ENCODE results near the gene VSIG10L2. TPM values are rescaled to one million over a fixed set of nuclear protein-coding genes. Genes with fewer than 3 reads are reported as not detected.

VSIG10L2 gene
- total RNA-seq, 1 experiment from 2014 or later, result not detected

GRCh38 chr11:125925247-125925740 is 20.6 kb upstream of the VSIG10L2 start:
- intact Hi-C loops (cut with micrococcal nuclease; ENCODE audit: unreplicated experiment), result loop anchor here (10.0 kb wide), 2 partner anchors 340 to 380 kb away; partner anchors contain the start of genes DCPS, FOXRED1 and SRPRA
- Histone ChIP-seq H3K9me2 (ENCODE audit: insufficient read depth) (no peaks in the 10 kb centered on the region), H3K9me3 (ENCODE audit: insufficient read depth, low read depth) (no peaks in the 10 kb centered on the region), H3K4me3 (no peak overlapping the region), H3F3A (ENCODE audit: insufficient read depth, low read depth) (no peaks in the 10 kb centered on the region), H3K27ac (no peak overlapping the region), H3K36me3 (ENCODE audit: low read depth) (no peaks in the 10 kb centered on the region), H3K79me2 (ENCODE audit: low read depth) (no peaks in the 10 kb centered on the region), H2AFZ (no peak overlapping the region), H4K20me1 (ENCODE audit: insufficient read depth) (no peaks in the 10 kb centered on the region), H3K4me1 (replicated peaks; ENCODE audit: insufficient read depth) (no peaks in the 10 kb centered on the region), H3K4me2 (no peak overlapping the region), H3K27me3 (ENCODE audit: insufficient read depth, low read depth) (peaks cover 8% of the 10 kb centered on the region; the same call in 1 of the 2 replicates)
- no peak for DNase-seq
- ChIA-PET POLR2A (ENCODE audit: unreplicated experiment) (no interaction called here), CTCF (no interaction called here)
- BruUV-seq (replicated peaks), result no TSS peak
- TF ChIP-seq EZH2 (IDR thresholded peaks at IDR 0.05; ENCODE audit: low read depth) (no peak), CTCF (conservative IDR thresholded peaks at IDR 0.05) (no peak)

- Histone ChIP-seq H3K4me3 (no peak overlapping the region), H3K4me2 (no peak overlapping the region), H4K20me1 (ENCODE audit: insufficient read depth) (no peaks in the 10 kb centered on the region), H3K36me3 (ENCODE audit: low read depth) (no peaks in the 10 kb centered on the region), H2AFZ (no peak overlapping the region), H3K4me1 (replicated peaks; ENCODE audit: insufficient read depth) (no peaks in the 10 kb centered on the region), H3K27ac (no peak overlapping the region), H3K9me2 (ENCODE audit: insufficient read depth) (no peaks in the 10 kb centered on the region), H3K27me3 (ENCODE audit: insufficient read depth, low read depth) (peaks cover 8% of the 10 kb centered on the region; the same call in 1 of the 2 replicates), H3K79me2 (ENCODE audit: low read depth) (no peaks in the 10 kb centered on the region), H3K9me3 (ENCODE audit: insufficient read depth, low read depth) (no peaks in the 10 kb centered on the region), H3F3A (ENCODE audit: insufficient read depth, low read depth) (no peaks in the 10 kb centered on the region)
- DNase-seq, result no peak
- ChIA-PET POLR2A (ENCODE audit: unreplicated experiment) (no interaction called here), CTCF (no interaction called here)
- no peak for TF ChIP-seq CTCF (conservative IDR thresholded peaks at IDR 0.05)
- intact Hi-C loops (cut with micrococcal nuclease; ENCODE audit: unreplicated experiment), result loop anchor here (10.0 kb wide), 2 partner anchors 339 to 379 kb away; partner anchors contain the start of genes DCPS, FOXRED1 and SRPRA
- no TSS peak for BruUV-seq (replicated peaks)
Observed at GRCh38 chr11:125925804-125926203, 20.0 kb upstream of the VSIG10L2 start.

GRCh38 chr11:125926682-125927081 is 19.2 kb upstream of the VSIG10L2 start:
- no peak overlapping the region for H3K4me3 ChIP-seq
- no peak overlapping the region for H3K4me2 ChIP-seq
- no peaks in the 10 kb centered on the region for H3K9me2 ChIP-seq (ENCODE audit: insufficient read depth)
- H3K27me3 ChIP-seq (ENCODE audit: insufficient read depth, low read depth), result peaks cover 7% of the 10 kb centered on the region; the same call in 1 of the 2 replicates
- H3K79me2 ChIP-seq (ENCODE audit: low read depth), result no peaks in the 10 kb centered on the region
- H3K36me3 ChIP-seq (ENCODE audit: low read depth), result no peaks in the 10 kb centered on the region
- TF ChIP-seq EZH2 (IDR thresholded peaks at IDR 0.05; ENCODE audit: low read depth) (no peak), CTCF (conservative IDR thresholded peaks at IDR 0.05) (no peak)
- DNase-seq, result no peak
- BruUV-seq (replicated peaks), result no TSS peak
- H3F3A ChIP-seq (ENCODE audit: insufficient read depth, low read depth), result no peaks in the 10 kb centered on the region
- H3K9me3 ChIP-seq (ENCODE audit: insufficient read depth, low read depth), result no peaks in the 10 kb centered on the region
- no peaks in the 10 kb centered on the region for H3K4me1 ChIP-seq (replicated peaks; ENCODE audit: insufficient read depth)
- ChIA-PET POLR2A (ENCODE audit: unreplicated experiment) (no interaction called here), CTCF (no interaction called here)
- H3K27ac ChIP-seq, result no peak overlapping the region
- H2AFZ ChIP-seq, result no peak overlapping the region
- intact Hi-C loops (cut with micrococcal nuclease; ENCODE audit: unreplicated experiment), result loop anchor here (10.0 kb wide), 2 partner anchors 338 to 378 kb away; partner anchors contain the start of genes DCPS, FOXRED1 and SRPRA
- no peaks in the 10 kb centered on the region for H4K20me1 ChIP-seq (ENCODE audit: insufficient read depth)
